NCI-H1694 (cell line): ENCODE measurements around the gene CCNDBP1.
A peak's percentile ranks its signal among the peaks of the same experiment; 100 is the strongest.
"Not testable (repeated sequence)": the region's sequence is repeated elsewhere in the genome, so short reads cannot be mapped to it uniquely, and the experiment has no call there.

Source experiments
- DNase-seq: peaks from one replicate; lab custom pipeline; 2025; lab: John Stamatoyannopoulos, UW

CCNDBP1 gene, protein sequence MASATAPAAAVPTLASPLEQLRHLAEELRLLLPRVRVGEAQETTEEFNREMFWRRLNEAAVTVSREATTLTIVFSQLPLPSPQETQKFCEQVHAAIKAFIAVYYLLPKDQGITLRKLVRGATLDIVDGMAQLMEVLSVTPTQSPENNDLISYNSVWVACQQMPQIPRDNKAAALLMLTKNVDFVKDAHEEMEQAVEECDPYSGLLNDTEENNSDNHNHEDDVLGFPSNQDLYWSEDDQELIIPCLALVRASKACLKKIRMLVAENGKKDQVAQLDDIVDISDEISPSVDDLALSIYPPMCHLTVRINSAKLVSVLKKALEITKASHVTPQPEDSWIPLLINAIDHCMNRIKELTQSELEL

DNA sequence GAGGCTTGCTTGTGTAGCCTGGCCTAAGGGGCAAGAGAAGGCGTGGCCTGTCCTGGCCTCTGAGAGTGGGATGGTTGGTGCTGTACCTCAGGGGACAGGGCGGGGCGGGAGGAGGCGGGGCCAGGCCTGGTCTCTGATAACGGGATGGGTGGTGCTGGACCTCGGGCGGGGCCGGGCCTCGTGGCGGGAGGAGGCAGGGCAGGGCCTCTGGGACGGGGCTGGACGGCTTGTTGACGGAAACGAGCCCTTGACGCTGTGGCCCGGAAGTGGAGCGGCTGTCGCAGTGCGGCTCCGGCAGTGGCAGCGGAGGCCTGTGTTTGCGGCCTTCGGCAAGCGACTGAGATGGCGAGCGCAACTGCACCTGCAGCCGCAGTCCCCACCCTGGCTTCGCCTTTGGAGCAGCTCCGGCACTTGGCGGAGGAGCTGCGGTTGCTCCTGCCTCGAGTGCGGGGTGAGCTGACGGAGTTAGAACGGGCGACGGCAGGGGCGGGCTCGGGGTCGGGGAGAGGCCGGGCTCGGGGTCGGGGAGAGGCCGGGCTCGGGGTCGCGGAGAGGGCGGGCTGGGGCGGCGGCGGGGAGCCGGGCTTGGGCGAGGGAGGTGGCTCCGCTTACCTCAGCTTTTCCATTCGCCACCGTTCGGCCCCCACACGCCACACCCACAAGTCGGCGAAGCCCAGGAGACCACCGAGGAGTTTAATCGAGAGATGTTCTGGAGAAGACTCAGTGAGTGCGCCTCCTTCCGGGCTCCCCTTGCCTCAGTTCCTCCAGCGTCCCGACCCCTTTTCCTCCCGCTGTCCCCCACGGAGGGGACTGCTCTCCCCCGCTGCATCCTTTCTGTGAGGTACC is at the start of gene CCNDBP1:
Gene CCNDBP1, plus strand, starts transcription at position 247 of the 846 bp plus-strand sequence. Its CDS starts 96 bp downstream, at position 343.
- DNase-seq = peak; percentile 50

DNA sequence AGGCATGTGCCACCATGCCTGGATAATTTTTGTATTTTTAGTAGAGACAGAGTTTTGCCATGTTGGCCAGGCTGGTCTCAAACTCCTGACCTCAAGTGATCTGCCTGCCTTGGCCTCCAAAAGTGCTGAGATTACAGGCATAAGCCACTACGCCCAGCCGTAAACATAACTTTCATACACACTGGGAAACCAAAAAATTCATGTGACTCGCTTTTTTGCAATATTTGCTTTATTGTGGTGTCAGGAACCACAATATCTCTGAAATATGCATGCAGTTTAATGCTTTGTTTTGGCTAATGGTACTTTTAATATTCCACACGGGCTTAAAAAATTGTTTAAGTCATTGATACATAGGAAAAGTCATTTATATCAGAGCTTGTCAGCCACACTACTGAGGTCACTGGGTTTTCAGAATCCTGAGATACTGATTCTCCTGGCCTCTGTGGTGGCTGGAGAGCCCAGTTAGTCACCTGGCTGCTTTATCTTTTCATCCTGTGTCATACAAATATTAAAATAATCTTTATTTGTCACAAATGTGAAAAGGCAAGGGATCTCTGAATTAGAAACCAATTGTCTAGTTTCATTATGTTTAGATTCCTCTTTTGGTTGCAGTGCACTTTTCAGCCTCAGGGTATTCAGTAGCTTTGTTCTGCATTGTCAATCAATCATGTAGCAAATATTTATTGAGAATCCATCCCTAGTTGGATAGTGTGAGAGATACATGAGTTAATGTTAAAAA is 41.8 kb upstream of the CCNDBP1 start:
- no peak for DNase-seq

DNA sequence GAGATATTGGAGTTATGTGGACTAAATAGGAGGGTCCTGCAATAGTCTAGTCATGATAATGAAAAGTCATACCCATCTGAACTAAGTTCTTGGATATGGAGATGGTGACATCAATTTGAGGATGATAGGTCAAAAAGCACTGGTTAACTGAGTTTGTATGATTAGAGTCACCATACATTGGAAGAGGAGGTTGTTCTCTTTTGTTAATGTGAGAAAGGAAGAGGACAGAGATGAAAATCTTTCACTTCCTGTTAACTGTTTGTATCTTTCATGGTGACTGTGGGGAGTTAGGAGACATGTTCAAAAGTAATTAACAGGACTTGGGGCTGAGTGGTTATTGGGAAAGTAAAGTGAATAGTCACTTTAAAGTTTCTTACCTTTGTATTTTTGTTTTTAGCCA is 40.7 kb upstream of the CCNDBP1 start:
- no peak for DNase-seq

DNA sequence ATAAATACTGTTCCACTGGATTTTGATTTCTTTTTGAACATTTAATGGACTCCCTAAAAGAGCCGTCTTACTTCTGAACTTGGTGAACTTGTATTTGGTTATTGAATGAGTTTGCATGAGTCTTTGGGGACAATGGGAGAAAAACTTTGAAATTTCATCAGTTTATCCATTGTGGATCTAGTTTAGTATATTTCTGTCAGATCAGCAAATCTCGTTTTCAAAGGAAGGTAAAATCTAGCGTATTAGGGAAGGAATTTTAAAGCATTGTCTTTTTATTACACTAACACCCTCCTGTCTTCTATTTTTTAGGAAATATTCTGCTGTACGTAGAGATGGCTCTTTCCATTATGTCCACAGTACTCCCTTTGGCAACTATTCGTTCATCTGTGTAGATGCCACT is 39.0 kb upstream of the CCNDBP1 start:
- no peak for DNase-seq

DNA sequence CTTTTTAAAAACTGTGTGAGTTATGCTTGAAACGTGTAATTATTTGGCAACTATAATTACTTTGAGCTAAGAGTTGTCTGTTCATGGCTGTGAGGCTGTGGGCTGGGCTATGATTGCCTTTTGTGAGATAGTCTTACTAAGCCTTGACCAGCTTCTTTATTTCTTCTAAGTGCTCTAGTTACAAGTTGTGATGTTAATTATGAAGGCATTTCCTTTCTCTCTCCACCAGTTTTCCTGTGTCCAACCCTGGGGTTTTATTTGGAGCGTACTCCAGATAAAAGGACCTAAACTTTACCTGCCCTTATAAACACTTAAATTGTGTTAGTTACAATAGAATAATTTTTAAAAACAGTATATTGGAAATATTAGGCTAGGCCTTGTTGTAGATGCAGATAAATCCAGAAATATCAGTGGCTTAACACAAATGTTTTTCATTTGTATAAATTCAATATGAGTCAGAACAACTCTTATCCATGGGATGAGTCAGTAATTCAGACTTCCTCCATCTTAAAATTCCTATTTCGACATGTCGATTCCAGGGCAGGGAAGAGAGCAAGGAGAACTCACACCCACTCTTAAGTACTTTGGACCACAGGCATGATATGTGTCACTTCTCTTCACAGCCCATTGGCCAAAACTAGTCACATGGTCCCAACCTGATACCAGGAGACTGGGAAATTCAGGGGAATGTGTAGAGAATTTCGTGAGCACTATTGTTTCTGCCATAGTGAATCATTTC is 34.8 kb upstream of the CCNDBP1 start:
- no peak for DNase-seq

DNA sequence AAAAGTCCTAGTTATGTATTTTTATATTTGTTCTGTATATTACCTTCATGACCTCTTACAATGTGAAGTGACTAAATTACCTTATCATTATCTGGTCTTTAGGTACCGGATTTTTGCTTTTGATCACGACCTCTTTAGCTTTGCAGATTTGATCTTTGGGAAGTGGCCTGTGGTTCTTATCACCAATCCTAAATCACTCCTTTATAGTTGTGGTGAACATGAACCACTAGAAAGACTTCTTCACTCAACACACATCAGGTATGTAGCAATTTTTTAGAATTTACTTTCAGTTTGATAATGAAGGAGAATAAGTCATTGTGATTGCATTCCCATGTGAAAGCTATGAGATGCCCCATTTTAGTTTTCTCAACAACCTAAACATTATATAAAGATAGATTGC is 33.5 kb upstream of the CCNDBP1 start:
- DNase-seq = no peak

DNA sequence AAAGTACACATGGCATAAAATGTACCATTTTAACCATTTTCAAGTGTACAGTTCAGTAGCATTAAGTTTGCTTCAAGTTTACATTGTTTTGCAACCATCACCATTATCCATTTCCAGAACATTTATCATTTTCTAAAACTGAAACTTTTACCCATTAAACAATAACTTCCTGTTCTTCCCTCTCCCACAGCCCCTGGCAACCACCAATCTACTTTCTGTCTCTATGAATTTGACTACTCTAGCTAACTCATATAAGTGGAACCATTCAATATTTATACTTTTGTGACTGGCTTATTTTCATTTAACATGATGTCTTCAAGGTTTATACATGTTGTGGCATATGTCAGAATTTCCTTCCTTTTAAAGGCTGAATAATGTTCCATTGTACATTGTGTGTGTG is 31.9 kb upstream of the CCNDBP1 start:
- DNase-seq = no peak

DNA sequence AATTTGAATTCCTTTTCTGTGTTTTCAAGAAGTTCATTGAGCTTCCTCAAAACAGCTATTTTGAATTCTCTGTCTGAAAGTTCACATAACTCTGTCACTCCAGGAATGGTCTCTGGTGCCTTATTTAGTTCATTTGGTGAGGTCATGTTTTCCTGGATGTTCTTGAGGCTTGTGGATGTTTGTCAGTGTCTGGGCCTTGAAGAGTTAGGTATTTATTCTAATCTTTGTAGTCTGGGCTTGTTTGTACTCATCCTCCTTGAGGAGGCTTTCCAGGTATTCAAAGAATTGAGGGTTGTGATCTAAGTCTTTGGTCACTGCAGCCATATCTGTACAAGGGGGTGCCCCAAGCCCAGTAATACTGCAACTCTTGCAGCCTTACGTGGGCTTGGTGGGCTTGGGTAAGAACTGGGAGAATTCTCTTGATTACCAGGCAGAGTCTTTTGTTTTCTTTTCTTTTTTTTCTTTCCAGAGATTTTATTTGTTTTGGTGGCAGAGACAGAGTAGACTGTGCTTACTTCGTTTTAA is 19.3 kb upstream of the CCNDBP1 start:
- no peak for DNase-seq

DNA sequence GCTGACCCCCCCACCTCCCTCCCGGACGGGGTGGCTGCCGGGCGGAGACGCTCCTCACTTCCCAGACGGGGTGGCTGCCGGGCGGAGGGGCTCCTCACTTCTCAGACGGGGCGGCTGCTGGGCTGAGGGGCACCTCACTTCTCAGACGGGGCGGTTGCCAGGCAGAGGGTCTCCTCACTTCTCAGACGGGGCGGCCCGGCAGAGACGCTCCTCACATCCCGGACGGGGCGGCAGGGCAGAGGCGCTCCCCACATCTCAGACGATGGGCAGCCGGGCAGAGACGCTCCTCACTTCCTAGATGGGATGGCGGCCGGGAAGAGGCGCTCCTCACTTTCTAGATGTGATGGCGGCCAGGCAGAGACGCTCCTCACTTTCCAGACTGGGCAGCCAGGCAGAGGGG is 17.9 kb upstream of the CCNDBP1 start:
- DNase-seq = not testable (repeated sequence)

DNA sequence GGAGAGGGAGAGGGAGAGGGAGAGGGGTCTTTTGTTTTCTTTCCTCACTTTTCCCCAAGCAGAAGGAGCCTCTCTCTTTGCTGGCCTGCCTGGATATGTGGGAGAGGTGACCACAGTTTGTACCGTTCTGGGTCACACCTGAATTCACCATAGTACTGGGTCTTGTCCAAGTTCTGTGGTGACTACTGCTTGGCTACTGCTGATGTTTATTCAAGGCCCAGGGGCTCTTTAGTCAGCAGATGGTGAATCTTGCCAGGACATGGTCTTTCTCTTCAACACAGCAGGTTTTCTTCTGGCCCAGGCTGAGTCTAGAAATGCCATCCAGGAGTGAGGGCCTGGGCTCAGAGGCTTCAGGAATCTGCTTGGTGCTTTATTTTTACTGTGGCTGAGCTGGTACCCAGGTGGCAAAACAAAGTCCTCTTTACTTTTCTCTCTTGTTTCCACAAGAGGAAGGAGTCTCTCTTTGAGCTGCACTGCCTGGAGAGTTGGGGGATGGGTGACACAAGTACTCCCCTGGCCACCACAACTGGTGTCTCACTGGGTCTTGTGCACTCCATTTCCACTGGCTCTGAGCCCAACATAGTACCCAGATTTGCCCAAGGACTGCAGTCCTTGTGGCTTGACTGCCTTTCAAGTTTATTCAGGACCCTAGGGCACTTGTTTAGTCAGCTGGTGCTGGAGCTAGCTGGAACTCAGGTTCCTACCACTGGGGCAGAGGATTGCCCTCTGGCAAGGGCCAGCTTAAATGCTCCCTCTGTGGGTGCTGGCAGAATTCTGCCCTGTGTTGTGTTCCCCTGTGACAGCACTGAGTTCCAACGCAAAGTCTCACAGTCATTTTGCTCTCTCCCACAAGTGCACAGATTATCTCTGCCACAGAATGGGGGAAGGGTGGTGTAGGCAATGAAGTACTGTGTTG is 16.8 kb upstream of the CCNDBP1 start:
- no peak for DNase-seq

DNA sequence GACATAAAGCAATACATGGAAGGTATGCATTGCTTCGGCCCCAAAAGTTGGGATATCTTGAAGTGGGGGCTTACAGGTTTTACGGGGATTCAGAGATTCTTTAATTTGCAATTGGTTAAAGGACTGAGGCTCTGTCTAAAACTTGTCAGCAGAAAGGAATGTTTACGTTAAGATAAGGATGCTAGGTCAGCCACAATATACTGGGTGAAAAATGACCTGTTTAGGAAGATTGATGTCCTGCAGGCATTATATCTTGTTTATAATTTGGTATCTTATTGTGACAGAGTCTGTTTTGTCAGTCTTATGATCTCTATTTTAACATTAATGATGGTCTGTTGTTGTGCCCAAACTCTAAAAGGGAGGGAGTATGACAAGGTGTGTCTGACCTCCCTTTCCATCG is 15.3 kb upstream of the CCNDBP1 start:
- no peak for DNase-seq

DNA sequence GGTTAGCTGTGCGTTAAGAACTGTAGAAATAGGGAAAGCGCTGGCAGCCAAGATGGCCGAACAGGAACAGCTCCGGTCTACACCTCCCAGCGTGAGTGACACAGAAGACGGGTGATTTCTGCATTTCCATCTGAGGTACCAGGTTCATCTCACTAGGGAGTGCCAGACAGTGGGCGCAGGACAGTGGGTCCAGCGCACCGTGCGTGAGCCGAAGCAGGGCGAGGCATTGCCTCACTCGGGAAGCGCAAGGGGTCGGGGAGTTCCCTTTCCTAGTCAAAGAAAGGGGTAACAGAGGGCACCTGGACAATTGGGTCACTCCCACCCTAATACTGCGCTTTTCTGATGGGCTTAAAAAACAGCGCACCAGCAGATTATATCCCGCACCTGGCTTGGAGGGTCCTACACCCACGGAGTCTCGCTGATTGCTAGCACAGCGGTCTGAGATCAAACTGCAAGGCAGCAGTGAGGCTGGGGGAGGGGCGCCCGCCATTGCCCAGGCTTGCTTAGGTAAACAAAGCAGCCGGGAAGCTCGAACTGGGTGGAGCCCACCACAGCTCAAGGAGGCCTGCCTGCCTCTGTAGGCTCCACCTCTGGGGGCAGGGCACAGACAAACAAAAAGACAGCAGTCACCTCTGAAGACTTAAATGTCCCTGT is 9.4 kb upstream of the CCNDBP1 start:
- DNase-seq = not testable (repeated sequence)

DNA sequence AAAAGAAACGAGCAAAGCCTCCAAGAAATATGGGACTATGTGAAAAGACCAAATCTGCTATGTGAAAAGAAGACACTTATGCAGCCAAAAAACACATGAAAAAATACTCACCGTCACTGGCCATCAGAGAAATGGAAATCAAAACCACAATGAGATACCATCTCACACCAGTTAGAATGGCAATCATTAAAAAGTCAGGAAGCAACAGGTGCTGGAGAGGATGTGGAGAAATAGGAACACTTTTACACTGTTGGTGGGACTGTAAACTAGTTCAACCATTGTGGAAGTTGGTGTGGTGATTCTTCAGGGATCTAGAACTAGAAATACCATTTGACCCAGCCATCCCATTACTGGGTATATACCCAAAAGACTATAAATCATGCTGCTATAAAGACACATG is 8.1 kb upstream of the CCNDBP1 start:
- not testable (repeated sequence) for DNase-seq

DNA sequence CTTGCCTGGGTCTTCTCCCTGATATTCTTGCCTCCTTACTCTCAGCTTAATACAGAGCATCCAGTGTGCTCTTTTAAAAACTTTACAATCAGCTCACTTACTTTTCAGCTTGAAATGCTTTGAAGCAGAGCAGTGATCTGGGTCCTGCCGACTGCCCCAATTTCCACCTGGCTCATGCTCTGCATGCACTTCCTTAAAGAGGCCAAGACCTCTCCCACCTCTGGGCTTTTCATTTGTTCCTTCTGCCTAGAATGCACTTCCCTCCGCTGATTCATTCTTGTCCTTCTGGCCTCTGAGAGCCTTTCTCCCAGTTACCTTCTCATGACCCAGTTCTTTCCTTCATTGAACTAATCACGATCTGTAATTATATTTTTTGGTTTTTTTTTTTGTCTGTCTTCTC is 1.9 kb upstream of the CCNDBP1 start:
- no peak for DNase-seq

DNA sequence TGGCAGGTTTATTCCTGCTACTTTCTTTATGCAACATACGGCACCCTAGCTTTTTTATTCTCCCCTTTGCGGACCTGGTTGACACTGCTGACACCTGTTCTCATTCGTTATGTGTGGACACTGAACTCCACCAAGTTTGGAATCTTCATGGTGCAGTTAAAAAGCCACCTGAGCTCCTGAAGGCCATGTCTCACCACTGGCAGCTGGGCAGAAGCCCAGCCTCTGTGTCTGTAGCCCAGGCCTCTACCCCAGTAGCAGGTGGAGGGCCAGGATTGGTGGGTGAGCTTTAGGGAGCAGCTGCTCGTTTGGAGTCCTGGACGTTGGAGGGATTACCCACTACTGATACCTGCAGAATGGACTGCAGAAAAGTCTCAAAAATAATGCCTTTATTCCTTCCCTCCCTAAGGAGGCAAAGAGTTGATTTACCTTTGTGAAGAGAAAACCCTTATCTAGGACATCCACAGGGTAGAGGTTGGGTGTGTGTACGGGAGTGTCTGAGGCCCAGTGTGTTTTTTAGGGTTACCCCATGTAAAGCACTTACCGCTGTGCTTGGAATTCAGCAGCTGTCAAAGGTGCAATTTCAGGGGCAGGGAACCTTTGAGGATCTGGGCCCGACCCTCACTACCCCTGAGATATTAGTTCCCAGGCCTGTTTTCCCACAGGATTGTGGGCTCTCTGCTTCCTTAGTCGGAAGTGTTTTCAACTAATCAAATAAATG is 637 bp upstream of the CCNDBP1 start:
- no peak for DNase-seq

DNA sequence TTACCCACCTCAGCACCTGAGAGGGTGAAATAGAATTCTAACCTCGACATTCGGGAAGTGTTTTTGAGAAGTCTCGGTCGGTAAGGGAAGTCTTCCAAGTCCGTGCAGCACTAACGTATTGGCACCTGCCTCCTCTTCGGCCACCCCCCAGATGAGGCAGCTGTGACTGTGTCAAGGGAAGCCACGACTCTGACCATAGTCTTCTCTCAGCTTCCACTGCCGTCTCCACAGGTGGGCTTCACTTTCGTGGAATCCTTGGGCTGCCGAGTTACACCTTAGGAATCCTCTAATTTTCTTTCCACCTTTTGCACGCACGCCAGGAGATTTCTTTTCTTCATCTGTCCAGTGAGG is 775 bp downstream of the CCNDBP1 start:
- DNase-seq = no peak

DNA sequence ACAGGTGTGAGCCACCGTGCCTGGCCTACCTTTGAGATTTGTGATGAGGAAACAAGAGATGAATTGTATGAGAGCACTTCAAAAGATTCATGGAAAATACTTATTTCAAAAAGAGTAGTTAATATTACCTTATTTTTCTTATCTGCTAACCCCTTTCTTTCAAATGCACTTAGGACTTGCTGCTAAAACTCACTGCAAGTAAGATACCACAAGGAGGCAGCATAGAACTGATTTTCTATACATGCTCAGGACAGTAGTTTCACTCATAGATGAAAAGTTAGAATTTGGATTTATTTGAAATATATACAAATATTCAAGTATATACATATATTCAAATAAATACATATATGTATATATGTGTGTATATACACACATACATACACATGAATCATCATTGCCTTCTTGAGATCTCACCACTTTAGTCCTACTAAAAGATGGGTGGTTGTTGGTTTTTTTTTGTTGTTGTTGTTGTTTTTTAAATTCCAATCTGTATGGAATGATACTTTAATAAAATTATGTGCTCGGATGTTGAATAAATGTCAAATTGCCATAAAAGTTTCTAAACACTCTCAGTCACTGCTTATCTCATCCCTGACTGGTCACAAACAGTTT is 2.4 kb downstream of the CCNDBP1 start:
- DNase-seq = peak; percentile 21

DNA sequence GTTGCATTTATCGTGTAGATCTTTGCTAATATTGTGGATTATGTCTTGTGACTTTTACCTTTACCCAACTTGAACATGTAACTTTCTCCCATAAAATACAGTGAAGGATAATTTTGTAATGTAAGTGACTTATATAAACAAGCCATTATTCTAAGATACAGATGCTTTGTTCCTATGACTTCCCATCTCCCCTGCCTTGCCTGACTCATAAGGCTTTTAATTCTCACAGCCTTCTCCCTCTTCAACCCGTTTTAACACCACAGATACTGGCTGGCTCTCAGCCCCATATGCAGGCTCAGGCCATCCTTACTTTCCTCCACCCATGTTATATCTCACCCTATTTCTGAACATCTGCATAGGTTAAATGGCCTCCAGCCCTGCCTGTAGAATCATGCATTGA is 4.1 kb downstream of the CCNDBP1 start:
- no peak for DNase-seq

DNA sequence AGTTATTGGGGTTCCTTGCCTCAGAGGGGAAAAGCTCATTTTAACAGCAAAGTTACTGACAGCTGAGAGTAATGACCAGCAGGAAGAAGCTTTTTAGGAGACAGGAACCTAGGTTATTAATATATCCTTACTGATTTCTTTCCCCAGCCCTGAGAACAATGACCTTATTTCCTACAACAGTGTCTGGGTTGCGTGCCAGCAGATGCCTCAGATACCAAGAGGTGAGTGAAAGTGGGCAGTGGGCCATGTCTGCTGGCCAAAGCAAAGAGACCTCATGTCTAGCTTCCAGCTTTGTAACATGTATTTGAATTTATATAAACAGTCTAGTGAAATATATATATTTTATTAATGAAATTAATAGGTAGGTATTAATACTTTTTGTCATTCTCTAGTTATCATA is 5.0 kb downstream of the CCNDBP1 start:
- no peak for DNase-seq
